ENCODE results near the gene RHO. TPM values are rescaled to one million over a fixed set of nuclear protein-coding genes. Genes with fewer than 3 reads are reported as not detected.
"Not testable (repeated sequence)": the region's sequence is repeated elsewhere in the genome, so short reads cannot be mapped to it uniquely, and the experiment has no call there.

Gene RHO
- total and polyA plus RNA-seq, 2 donors (not counting 3 experiments of a cell fraction or from before 2014, with no cell fraction given): not detected

GRCh38 chr3:129515821-129516432, 12.5 kb upstream of the RHO start:
- H3K79me2 ChIP-seq (ENCODE audit: control insufficient read depth, insufficient read depth, low read length); BruUV-seq (replicated peaks); H4K20me1 ChIP-seq (replicated peaks; ENCODE audit: control insufficient read depth, extremely low read depth, insufficient read depth, low read length); H3K4me1 ChIP-seq (ENCODE audit: control insufficient read depth, extremely low read depth, insufficient read depth, low read length); DNase-seq (ENCODE audit: low read depth, low spot score); intact Hi-C loops (cut with micrococcal nuclease); H3K9me3 ChIP-seq (replicated peaks; ENCODE audit: control insufficient read depth, insufficient read depth, low read length); H3K27ac ChIP-seq (ENCODE audit: insufficient read depth, low read depth, low read length); CTCF ChIA-PET; H3K27me3 ChIP-seq (ENCODE audit: control insufficient read depth in 2 of 2, insufficient read depth in 2 of 2, low read length in 2 of 2); H3K4me3 ChIP-seq (replicated peaks in 1 of 3; ENCODE audit: insufficient read depth in 1 of 3, low read depth in 1 of 3, low read length in 3 of 3); H2AFZ ChIP-seq (ENCODE audit: low read depth, low read length); FAIRE-seq; H3K9me1 ChIP-seq (replicated peaks; ENCODE audit: control insufficient read depth, extremely low read depth, insufficient read depth, low read length); H3K4me2 ChIP-seq (ENCODE audit: insufficient read depth, low read length); H3K9ac ChIP-seq (replicated peaks; ENCODE audit: extremely low read depth, insufficient read depth, low read length); POLR2A ChIA-PET; dilution Hi-C loops (cut with MboI; ENCODE audit: extremely low pct_ligation_motif_present, low sequenced_read_pairs): not testable (repeated sequence)
- H3K36me3 ChIP-seq (ENCODE audit: control insufficient read depth in 2 of 2, extremely low read depth in 1 of 2, insufficient read depth in 2 of 2, low read length in 2 of 2): peaks cover 0 to 14% of the 10 kb centered on the region in 2 experiments

- no peaks in the 10 kb centered on the region for H3K79me2 ChIP-seq (ENCODE audit: control insufficient read depth, insufficient read depth, low read length)
- FAIRE-seq: no peak
- dilution Hi-C loops (cut with MboI; ENCODE audit: extremely low pct_ligation_motif_present, low sequenced_read_pairs) (no loop called here), intact Hi-C loops (cut with micrococcal nuclease) (no loop called here)
- no peaks in the 10 kb centered on the region for H3K4me1 ChIP-seq (ENCODE audit: control insufficient read depth, extremely low read depth, insufficient read depth, low read length)
- no peak for DNase-seq (ENCODE audit: low read depth, low spot score)
- H3K36me3 ChIP-seq (ENCODE audit: control insufficient read depth in 2 of 2, extremely low read depth in 1 of 2, insufficient read depth in 2 of 2, low read length in 2 of 2): peaks cover 0 to 12% of the 10 kb centered on the region in 2 experiments
- no peaks in the 10 kb centered on the region for H3K9me1 ChIP-seq (replicated peaks; ENCODE audit: control insufficient read depth, extremely low read depth, insufficient read depth, low read length)
- H3K4me3 ChIP-seq (replicated peaks in 1 of 3; ENCODE audit: insufficient read depth in 1 of 3, low read depth in 1 of 3, low read length in 3 of 3): no peak overlapping the region
- H2AFZ ChIP-seq (ENCODE audit: low read depth, low read length): no peak overlapping the region
- H3K27ac ChIP-seq (ENCODE audit: insufficient read depth, low read depth, low read length): no peak overlapping the region
- no peaks in the 10 kb centered on the region for H3K27me3 ChIP-seq (ENCODE audit: control insufficient read depth in 2 of 2, insufficient read depth in 2 of 2, low read length in 2 of 2)
- ChIA-PET CTCF (interaction anchor here (1.2 kb wide), 1 partner anchor 19 kb away, joined by 3 read pairs; no protein-coding TSS in a partner anchor), POLR2A (no interaction called here)
- H3K4me2 ChIP-seq (ENCODE audit: insufficient read depth, low read length): no peak overlapping the region
- H3K9me3 ChIP-seq (replicated peaks; ENCODE audit: control insufficient read depth, insufficient read depth, low read length): no peaks in the 10 kb centered on the region
- no TSS peak for BruUV-seq (replicated peaks)
- no peaks in the 10 kb centered on the region for H4K20me1 ChIP-seq (replicated peaks; ENCODE audit: control insufficient read depth, extremely low read depth, insufficient read depth, low read length)
- H3K9ac ChIP-seq (replicated peaks; ENCODE audit: extremely low read depth, insufficient read depth, low read length): no peak overlapping the region
- no peak for TF ChIP-seq JUN (IDR thresholded peaks at IDR 0.05; ENCODE audit: borderline replicate concordance, insufficient read depth, insufficient read length, low read depth)
- no peak for TF ChIP-seq MYC (IDR thresholded peaks at IDR 0.05; ENCODE audit: low read depth, low read length)
- no peak for TF ChIP-seq FOS (IDR thresholded peaks at IDR 0.05; ENCODE audit: borderline replicate concordance, insufficient read depth, low read length)
- TF ChIP-seq MAX (IDR thresholded peaks at IDR 0.05; ENCODE audit: insufficient read depth, insufficient read length): no peak
- TF ChIP-seq GATA2 (IDR thresholded peaks at IDR 0.05; ENCODE audit: insufficient read depth, insufficient read length, low read depth, low read length): no peak
- TF ChIP-seq POLR2A (IDR thresholded peaks at IDR 0.05; ENCODE audit: low read depth, low read length): no peak
- no peak for TF ChIP-seq POLR2AphosphoS5 (IDR thresholded peaks at IDR 0.05; ENCODE audit: insufficient read depth, low read depth, low read length)
- no peak for TF ChIP-seq CTCF (IDR thresholded peaks at IDR 0.05; ENCODE audit: extremely low read depth in 1 of 2, insufficient read depth in 1 of 2, low read depth in 1 of 2, low read length in 2 of 2)
- no peak for TF ChIP-seq EZH2 (IDR thresholded peaks at IDR 0.05; ENCODE audit: borderline replicate concordance, low read depth, low read length, severe bottlenecking)
Observed at GRCh38 chr3:129517516-129517915, 10.9 kb upstream of the RHO start.

Data from endothelial cell of umbilical vein (primary cell).